ENCODE results near the gene MYBPHL. TPM values are rescaled to one million over a fixed set of nuclear protein-coding genes. Genes with fewer than 3 reads are reported as not detected.
A peak's percentile ranks its signal among the peaks of the same experiment; 100 is the strongest.
"Not testable (repeated sequence)": the region's sequence is repeated elsewhere in the genome, so short reads cannot be mapped to it uniquely, and the experiment has no call there.

The MYBPHL gene
- total RNA-seq, 4 donors from 2014 or later: not detected

DNA sequence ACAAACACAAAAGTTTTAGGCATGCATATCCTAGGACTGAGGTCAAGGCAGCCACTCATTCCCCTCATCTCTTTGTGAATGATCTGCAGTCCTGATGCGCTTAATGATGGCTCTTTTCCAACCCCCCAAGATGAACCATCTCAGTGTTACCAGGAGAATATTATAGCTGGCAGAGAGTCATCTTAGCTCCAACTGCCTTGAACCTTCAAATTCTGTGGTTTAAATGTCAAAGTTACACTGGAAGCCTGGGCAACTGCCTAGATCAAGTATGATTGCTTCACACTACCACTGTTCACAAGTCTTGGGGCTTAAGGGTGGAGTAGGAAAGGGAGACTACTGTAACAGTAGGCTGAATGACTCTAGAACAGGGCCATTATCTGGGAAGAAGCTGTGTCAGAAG lies 8.0 kb upstream of the MYBPHL start:
- DNase-seq: no peak
- Histone ChIP-seq H3K27me3 (no peaks in the 10 kb centered on the region), H3K4me1 (peaks cover 0 to 10% (median 0%) of the 10 kb centered on the region in 3 donors), H3K27ac (no peak overlapping the region), H3K4me3 (no peak overlapping the region), H3K36me3 (peaks cover 0 to 93% (median 10%) of the 10 kb centered on the region in 3 donors), H3K9me3 (no peaks in the 10 kb centered on the region)
- TF ChIP-seq CTCF (IDR thresholded peaks at IDR 0.05) (no peak), POLR2A (IDR thresholded peaks at IDR 0.05) (no peak)
- intact Hi-C loops (cut with DNase I): no loop called here
- WGBS, 2 donors: 88 to 100% methylated on average over 1 of the region's 1 CpG

GRCh38 chr1:109312978-109313775 lies 6.4 kb upstream of the MYBPHL start:
- Histone ChIP-seq H3K27ac (peak overlapping the region in 3 of 4 donors; percentile 7 to 26 (median 16)), H3K36me3 (peaks cover 0 to 77% (median 10%) of the 10 kb centered on the region in 3 donors), H3K4me1 (peaks cover 0 to 10% (median 0%) of the 10 kb centered on the region in 3 donors), H3K27me3 (no peaks in the 10 kb centered on the region), H3K4me3 (no peak overlapping the region), H3K9me3 (no peaks in the 10 kb centered on the region)
- intact Hi-C loops (cut with DNase I): no loop called here
- no peak for DNase-seq
- TF ChIP-seq POLR2A (IDR thresholded peaks at IDR 0.05): no peak
- WGBS, 2 donors: 59 to 63% methylated on average over 12 of the region's 12 CpGs

- no peak overlapping the region for H3K4me3 ChIP-seq
- H3K27me3 ChIP-seq: no peaks in the 10 kb centered on the region
- H3K4me1 ChIP-seq: peaks cover 0 to 17% (median 0%) of the 10 kb centered on the region in 3 donors
- no peaks in the 10 kb centered on the region for H3K9me3 ChIP-seq
- TF ChIP-seq POLR2A (IDR thresholded peaks at IDR 0.05): no peak
- TF ChIP-seq CTCF (IDR thresholded peaks at IDR 0.05): no peak
- whole genome bisulfite sequencing, 2 donors: 84 to 90% methylated on average over 2 of the region's 2 CpGs
- intact Hi-C loops (cut with DNase I): no loop called here
- no peak overlapping the region for H3K27ac ChIP-seq
- DNase-seq: no peak
- peaks cover 0 to 68% (median 5%) of the 10 kb centered on the region in 3 donors for H3K36me3 ChIP-seq
These were observed 5.4 kb upstream of the MYBPHL start for GRCh38 chr1:109312246-109312645.

DNA sequence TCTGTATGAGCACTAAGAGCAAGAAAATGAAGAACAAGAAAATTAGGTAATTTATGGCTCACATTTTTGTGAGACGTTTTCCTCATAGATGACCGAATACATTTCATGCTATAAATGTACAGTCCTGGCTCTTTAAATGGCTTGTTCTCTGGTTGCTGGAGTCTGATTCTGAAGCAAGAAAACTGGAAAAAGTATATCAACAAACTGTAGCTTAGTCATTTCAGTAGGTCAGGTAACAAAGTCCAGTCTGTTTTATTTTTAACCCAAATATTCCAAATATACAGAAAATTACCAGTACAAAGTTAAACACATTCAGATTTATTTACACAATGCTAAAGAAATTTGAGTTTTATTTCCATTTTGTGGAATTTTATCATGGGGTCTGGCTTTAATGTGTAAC lies 2.5 kb upstream of the MYBPHL start:
- no peak overlapping the region for H3K4me3 ChIP-seq
- no peak for DNase-seq
- intact Hi-C loops (cut with DNase I): no loop called here
- peak overlapping the region in 1 of 4 donors; percentile 76 for H3K27ac ChIP-seq
- peaks cover 0 to 40% (median 0%) of the 10 kb centered on the region in 3 donors for H3K36me3 ChIP-seq
- peaks cover 0 to 42% (median 6%) of the 10 kb centered on the region in 3 donors for H3K4me1 ChIP-seq
- H3K9me3 ChIP-seq: no peaks in the 10 kb centered on the region
- TF ChIP-seq POLR2A (IDR thresholded peaks at IDR 0.05) (no peak), CTCF (IDR thresholded peaks at IDR 0.05) (no peak)
- 70 to 76% methylated on average over 2 of the region's 2 CpGs for WGBS, 2 donors
- H3K27me3 ChIP-seq: no peaks in the 10 kb centered on the region

DNA sequence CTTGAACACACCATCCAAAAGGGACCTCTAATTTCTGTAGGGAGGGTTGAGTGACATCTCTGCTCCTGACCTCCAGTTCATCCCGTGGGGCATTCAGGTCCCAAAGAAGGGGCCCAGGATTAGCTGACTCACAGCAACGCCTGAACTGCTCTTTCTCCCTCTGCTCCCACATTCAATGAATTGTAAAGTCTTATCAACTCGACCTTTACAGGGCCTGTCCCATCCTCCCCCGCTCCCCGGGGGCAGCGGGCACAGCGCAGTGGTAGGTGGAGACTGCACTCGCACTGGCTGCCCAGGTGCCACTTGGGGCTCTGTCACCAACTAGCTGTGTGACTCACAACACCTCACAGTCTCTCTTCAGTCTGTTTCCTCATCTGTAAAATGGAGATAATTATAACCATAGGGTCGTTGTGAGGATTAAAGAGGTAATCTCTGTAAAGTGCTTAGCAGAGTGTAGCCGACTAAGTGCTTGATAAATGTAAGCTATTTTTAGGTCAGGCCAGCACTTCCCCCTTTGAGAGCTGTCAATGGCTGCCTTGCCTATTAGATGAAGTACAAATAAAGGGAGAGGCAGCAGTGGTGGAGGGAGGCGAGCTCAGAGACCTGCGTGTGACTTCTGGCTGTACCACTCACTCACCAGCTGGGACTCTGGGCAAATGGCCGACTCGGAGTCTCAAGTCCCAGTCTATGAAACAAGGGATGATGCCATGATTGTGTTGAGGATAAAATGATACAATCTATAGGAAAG lies 637 bp upstream of the MYBPHL start:
- WGBS, 2 donors: 54 to 58% methylated on average over 14 of the region's 14 CpGs
- Histone ChIP-seq H3K4me1 (peaks cover 0 to 31% (median 6%) of the 10 kb centered on the region in 3 donors), H3K27ac (peak overlapping the region in 3 of 4 donors; percentile 70 to 76 (median 71))

GRCh38 chr1:109305991-109306390 lies 820 bp downstream of the MYBPHL start:
- 52 to 53% methylated on average over 3 to 7 of the region's 10 CpGs for WGBS, 2 donors
- DNase-seq; H3K36me3 ChIP-seq; H3K9me3 ChIP-seq; H3K4me3 ChIP-seq; intact Hi-C loops (cut with DNase I); H3K27me3 ChIP-seq: not testable (repeated sequence)
- Histone ChIP-seq H3K27ac (peak overlapping the region in 3 of 4 donors; percentile 70 to 76 (median 71)), H3K4me1 (peaks cover 0 to 31% (median 6%) of the 10 kb centered on the region in 3 donors)

More for the DNA sequence above, 637 bp upstream of the MYBPHL start:
- Histone ChIP-seq H3K27me3 (no peaks in the 10 kb centered on the region), H3K4me3 (no peak overlapping the region), H3K36me3 (peaks cover 0 to 21% (median 0%) of the 10 kb centered on the region in 3 donors), H3K9me3 (no peaks in the 10 kb centered on the region)
- DNase-seq: no peak
- intact Hi-C loops (cut with DNase I): no loop called here
- TF ChIP-seq CTCF (IDR thresholded peaks at IDR 0.05) (no peak), POLR2A (IDR thresholded peaks at IDR 0.05) (no peak)
